8988T (cell line): Measurements from ENCODE around the gene IQGAP3.
"Not testable (repeated sequence)": the region's sequence is repeated elsewhere in the genome, so short reads cannot be mapped to it uniquely, and the experiment has no call there.

Experiments used
- DNase-seq: peaks from one replicate; pipeline ENCODE4 v3.0.0; 2011

The IQGAP3 gene

DNA sequence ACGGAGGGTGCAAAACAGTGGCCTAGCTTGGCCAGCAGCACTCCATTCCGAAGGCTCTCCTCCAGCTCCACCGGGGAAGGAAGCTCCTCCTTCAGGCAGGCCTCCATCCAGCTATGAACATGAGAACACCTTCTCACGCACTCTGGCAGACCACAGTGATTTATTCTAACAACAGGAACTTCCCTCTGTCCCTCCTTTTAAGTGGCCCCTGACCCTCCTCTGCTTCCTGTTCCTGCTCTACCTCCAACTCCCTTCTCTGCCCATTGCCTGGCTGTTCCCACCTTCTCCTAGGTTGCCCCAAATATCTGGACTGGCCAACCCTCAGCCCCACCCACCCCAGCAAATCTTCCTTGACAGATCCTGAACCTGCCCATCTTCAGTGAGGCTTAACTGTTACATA, 5.9 kb downstream of the IQGAP3 start:
- no peak for DNase-seq

DNA sequence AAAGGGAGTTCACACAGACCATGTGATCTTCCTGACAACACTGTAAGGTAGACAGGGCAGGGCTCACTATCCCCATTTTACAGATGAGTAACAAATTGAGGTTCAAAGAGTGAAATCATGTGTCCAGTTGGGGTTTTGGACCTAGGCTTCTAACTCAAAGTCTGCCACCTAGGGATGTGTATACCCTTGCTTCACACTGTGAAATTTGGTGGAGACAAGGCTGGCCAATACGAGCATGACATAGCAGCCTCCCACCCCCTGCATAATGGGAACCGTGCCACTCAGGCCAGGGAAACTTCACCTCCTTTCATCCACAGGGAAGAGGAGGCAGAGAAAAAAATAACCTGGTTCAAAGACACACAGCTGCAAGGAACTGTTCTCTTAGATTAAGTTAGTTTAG, 6.8 kb downstream of the IQGAP3 start:
- DNase-seq, result no peak

DNA sequence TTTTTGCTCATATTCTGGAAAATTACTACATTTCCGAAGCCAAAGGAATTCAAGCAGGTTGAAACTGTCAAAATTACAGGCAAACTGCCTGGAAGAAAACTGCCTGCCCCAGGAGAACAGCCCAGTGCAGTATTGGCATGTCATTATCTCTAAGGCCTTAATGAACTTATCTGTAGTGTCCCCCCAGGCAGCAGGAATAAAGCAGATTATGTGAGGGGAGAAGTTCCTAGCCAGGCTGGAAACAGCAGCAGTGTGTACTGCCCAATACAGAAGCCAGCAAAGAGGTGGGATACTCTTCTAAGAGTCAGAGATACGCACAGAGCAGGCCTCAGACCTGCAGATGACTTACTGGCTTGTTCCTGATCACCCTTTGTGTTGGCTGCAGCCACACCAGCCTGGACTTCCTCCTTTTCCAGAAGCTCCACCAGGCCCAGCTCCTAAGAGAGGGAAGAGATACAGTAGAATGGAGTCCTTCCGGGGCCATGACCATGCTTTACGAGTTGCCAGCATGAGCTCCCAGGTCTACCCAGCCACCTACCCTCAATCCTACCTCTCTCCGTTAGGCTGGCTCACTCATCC, 11.7 kb downstream of the IQGAP3 start:
- no peak for DNase-seq

DNA sequence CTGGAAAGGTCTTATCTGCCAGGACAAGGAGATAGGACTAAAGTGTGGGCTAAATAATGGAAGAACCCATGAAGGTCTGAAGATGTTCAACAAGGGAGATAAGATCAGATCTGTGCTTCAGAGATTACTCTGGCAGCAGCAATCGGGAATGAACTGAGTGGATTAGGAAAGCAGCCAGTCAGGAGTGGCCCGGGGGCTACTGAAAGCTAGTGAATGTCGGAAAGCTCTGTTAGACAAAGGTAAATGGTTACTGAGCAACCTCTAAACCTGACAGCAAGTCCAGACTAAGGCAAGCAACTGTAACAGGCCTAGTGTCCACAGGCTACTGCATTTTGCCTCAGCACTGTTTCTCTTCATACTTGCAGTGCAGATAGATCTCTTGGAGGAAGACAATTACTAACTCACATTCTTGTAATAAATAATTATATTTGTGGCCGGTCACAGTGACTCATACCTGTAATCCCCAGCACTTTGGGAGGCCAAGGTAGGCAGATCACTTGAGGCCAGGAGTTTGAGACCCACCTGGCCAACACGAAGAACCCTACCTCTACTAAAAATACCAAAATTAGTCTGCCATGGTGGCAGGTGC, 12.5 kb downstream of the IQGAP3 start:
- no peak for DNase-seq

DNA sequence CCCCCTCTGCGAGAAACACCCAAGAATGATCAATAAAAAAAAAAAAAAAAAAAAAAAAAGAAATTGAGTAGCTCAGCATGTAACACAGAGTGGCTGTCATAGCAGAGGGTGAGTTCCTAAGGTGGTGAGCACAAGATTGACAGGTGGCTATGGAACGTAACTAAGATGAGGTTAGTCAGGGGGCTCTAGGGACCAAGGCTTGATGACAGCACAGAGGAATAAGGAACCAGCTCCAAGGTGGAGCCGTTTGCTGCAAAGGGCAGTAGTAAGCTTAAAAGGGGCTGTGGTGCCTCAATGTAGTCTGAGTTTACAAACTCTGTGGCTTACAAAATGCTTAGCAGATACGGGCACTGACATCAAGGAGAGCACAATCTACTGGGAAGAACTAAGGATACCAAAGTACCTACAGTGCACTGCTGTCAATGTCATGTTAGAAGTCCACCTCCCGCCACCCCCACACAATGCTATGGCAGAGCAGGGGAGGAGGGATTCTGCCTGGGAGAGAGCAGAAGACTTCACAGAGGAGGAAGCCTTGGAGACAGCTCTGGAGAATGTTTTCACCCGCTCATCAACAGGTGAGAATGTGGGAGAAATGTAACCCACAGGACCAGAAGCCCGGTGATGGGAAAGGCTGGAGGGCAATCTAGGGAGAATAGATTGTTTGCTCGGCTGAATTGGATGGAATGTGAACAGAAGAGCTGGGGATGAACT, 13.1 kb downstream of the IQGAP3 start:
- DNase-seq, result no peak

DNA sequence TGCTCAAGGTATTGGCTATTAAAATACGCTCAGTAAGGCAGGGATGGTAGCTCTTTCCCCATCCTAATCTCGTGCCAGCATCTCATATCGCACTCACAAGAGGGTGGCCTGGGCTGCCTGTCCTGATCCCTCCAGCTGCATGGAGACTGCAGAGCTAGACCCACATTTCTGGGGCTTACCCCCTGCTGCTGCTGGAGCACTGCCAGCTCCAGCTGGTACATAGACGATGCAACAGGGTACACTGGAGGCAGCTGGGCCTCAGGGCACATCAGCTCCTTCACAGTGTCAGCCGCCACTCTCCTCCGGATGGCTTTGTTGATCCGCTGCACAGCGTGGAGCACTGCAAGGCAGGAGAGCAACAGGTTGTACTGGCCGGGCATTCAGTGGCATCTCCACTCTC, 16.0 kb downstream of the IQGAP3 start:
- no peak for DNase-seq

DNA sequence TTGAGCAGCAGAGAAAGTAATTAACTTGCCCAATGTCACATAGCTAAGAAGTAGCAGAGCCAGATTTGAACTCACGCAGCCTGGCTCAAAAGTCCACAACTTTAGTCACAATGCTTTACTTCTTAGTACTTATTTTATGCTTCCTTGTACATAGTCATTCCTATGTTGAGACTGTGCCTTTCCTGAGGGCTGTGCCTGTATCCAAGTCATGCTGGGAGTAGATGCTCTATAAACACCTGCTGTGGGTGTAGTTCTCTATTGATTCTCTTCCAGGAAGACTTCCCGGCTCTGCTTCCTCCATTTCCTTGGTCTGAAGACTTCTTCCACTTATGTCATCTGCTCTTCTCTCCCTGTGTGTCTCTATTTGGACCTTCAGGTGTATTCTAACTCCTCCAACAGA, 16.6 kb downstream of the IQGAP3 start:
- DNase-seq, result no peak

DNA sequence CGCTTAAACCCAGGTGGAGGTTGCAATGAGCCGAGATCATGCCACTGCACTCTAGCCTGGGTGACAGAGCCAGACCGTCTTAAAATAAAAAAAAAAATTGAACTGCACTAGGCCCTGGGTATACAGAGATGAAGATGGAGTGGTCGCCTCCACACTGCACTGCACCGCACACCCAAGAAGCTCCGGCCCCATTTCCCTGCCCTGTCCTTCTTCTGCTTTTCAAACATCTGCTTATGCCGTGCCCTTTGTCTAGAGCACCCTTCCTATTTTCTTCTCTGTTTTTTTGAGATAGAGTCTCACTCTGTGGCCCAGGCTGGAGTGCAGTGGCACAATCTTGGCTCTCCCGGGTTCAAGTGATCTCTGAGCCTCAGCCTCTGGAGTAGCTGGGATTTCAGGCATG, 17.4 kb downstream of the IQGAP3 start:
- DNase-seq, result no peak

DNA sequence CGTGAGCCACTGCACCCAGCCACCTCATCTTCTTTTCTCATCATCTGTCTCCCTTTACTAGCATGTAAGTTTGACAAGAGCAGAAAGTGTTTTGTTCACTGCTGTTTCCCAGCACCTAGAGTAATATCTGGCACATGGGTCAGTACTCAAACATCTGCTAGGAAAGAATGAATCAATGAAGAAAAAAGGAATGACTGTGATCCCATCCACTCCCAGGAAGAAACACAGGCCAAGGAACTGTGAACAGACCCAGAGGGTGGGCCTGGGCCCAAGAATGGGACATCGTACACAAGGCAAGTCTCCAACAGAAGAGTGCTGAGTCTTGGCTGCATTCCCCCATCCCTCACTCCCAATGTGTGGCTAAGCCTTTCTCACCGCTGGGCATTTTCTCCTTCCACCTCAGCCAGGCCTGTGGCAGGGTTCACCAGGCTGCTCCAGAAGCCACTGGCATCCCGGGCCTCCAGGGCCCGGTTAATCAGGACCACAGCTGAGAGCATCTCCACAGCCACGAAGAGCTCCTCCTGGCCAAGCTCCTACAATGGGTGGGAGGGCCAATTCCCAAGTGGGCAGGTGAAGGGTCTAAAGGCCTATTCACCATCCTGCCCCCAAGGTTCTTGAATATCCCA, 18.4 kb downstream of the IQGAP3 start:
- no peak for DNase-seq

DNA sequence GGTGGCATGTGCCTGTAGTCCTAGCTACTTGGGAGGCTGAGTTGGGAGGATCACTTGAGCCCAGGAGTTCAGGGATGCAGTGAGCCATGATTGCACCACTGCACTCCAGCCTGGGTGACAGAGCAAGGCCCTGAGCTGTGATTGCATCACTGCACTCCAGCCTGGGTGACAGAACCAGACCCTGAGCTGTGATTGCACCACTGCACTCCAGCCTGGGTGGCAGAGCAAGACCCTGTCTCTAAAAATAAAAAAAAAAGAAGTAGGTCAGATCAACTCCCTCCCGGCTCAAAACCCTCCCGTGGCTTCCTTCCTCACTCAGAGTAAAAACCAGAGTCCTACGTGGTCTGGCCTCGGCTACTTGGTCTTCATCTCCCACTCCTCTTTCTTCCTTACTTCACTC, 19.4 kb downstream of the IQGAP3 start:
- DNase-seq, result not testable (repeated sequence)

DNA sequence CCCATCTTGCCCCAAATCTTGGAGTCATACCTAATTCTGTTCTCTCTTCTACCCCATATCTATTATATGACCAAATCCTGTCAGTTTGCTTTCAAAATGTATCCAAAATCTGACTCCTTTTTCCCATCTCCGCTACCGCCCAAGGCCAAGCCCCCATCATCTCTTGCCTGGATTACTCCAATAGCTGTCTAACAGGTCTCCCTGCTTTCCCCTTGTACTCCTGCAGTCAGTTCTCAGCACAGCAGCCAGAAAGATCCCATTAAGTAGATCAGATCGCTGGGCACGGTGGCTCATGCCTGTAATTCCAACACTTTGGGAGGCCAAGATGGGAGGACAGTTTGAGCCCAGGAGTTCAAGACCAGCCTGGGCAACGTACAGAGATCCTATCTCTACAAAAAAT, 19.8 kb downstream of the IQGAP3 start:
- no peak for DNase-seq

DNA sequence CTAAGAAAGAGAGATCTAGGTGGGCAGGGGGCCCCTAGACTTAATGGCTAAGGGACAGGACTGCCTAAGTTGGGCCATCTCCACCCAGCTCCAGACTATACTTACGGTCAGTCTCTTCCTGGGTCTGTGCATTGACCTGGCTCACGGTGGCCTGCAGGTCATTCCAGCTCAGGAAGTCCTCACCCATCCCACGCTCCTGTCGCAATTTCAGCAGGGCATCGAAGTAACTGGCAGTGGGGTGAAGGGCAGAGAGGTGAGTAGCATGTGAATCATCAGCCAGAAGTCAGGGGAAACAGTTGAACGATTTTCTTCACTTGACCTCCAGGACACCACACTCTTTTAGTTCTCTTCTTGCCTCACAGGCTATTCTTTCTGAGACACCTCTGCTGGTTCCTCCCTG, 20.5 kb downstream of the IQGAP3 start:
- DNase-seq, result no peak

DNA sequence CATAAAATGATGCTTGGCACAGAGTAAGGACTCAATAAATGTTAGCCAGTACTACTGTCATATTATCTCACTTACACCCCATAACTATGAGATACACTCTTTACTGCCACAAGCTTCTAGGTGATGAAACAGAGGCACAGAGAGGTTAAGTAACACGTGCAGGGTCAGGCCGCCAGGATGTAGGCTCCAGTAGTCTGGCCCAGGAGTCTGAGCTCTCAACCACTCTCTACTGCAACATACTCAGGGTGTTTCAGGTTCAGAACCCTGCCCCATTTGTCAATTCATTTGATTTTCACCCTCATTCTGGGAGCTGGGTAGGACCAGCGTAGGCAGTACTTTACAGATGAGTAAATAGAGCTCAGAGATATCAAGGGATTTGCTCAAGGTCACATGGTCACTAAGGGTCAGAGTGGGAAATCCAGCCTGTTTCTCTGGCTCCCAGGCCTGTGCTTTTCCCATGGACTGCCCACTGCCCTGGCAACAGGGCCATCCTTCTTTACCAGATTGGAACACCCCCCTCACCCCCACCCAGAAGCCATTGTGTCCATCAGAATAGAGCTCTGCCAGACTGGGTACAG, 21.2 kb downstream of the IQGAP3 start:
- no peak for DNase-seq

DNA sequence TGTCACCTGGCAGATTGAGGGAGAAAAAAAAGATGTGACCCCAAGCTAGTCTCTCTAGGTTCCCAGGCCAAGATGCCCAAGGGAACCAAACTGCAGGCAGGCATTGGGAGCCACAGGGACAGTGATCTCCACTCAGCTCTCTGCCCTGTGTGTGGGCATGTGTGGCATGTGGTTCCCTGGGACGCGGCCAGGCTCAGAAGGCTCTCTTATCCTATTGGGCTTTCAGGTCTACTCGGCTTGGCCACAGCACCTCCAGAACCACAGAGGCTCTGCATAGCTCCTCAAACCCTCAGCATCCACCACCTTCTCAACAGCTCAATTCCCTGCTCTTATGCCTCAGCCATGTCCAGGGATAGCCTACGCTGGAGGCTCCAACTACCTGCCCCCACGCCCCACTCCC, 22.0 kb downstream of the IQGAP3 start:
- DNase-seq, result no peak

DNA sequence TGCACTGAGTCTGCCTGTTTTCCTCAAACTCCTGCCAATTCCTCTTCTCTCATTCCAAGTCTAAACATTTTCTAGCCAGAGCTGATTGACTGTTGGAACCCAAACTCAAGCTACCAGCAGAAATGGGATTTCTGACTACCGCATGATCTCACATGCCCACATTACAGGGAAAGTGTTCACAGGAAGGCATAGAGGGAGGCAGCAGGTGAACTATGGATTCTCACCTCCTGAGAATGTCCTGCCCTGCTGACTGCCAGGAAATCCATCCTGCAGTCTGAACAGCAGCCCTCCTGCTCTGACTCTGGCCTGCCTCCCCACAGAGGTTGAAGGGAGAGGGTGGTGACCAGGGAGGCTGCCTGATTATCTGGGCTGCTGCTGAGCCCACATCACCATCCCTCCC, 22.5 kb downstream of the IQGAP3 start:
- no peak for DNase-seq

DNA sequence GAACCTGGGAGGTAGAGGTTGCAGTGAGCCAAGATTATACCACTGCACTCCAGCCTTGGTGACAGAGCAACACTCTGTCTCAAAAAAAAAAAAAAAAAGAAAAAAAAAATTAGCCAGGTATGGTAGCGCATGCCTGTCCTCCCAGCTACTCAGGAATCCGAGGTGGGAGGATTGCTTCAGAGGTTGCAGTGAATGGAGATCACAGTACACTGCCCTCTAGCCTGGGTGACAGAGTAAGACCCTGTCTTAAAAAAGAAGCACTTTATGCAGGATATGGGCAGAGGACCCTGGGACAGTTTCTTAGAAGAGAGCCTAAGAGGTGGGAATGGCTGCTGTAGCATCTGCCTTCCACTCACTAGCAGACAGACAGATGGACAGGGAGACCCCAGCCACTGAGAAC, 23.0 kb downstream of the IQGAP3 start:
- no peak for DNase-seq

DNA sequence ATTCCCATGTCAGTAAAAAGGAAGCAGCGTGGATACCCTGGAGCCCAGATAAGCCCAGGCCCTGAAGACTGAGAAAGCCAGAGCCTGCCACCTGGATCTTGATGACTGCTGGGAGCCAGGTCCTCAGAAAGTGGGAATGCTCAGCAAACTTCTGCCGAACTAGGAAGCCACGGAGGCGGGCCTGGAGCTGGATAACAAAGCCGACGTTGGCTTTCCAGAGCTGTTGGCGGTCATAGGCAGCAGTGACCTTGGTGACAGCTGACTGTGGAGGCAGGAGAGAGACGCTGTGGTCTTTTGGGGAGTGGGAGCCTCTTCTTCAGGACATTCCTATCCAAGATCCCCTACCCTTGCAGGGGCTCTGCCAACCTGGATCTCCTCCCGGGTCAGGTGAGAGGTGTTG, 24.4 kb downstream of the IQGAP3 start:
- no peak for DNase-seq

DNA sequence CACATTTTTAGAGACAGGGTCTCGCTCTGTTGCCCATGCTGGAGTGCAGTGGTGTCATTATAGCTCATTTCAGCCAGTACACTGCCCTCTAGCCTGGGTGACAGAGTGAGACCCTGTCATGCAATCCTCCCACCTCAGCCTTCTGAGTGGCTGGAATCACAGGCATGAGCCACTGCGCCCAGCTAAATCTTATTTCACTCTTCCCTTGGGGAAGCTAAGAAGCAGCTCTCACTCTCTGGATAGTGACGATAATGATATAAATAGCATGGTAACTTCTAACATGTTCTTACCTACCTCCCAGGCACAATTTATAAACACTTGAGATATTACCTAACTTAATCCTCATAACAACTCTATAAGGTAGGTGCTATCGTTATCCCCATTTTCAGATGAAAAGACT, 24.9 kb downstream of the IQGAP3 start:
- no peak for DNase-seq

DNA sequence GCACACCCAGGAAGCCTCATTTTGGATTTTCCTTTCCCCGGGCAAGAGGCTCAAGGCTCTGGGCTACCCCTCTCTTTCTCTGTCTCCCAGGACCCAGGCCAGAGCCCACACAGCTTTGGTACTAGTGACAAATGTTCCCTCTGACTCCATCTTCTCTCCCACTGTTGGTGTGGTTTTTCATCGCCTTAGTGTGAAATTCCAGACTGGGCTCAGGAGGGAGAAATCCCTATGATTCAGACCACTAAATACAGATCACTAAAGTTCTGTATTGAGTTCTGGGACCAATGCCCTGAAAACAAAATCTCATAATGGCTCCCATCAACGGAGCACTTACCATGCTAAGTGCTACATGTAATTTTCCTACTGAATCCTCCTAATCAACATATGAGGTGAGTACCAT, 26.1 kb downstream of the IQGAP3 start:
- DNase-seq, result no peak

DNA sequence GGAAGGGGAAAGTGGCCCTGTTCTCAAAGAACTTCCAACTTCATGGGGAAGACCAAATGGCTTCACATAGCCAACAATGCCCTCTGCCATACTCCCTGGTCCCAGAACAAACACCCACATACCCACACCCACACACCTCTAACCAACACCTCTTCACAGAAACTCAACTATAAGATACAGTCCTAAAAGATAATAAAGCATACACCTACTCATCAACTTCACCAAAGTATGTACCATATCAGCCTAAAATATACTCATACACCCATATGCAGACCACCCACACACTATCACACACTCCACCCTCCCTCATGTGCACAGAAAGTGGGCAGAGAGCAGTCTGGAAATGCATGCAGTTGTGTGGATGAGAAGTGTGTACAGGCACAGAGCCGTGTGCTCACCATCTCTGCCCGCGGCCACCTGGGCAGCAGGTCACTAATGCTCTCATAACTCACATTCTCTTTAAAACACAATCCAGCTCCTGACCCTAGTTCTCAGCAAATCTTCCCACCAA, 27.7 kb downstream of the IQGAP3 start:
- DNase-seq, result no peak

DNA sequence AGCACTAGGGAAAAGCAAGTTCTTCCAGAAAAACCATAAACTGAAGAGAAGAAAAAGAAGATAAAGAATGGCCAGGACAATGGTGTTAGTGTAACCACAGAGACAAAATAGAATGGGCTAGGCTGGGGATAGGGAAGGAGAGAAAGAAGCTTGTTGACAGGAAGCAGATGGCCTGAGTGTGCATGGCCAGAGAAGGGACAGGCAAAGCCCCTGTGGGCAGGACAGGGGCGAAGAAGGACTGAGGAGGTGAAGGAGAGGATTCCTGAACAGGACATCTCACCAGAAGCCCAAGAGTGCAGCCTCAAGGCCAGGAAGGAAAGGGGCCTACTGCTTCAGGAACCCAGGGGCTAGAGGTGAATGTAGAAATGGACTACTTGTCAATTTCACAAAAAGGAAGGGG, 29.3 kb downstream of the IQGAP3 start:
- DNase-seq, result no peak

DNA sequence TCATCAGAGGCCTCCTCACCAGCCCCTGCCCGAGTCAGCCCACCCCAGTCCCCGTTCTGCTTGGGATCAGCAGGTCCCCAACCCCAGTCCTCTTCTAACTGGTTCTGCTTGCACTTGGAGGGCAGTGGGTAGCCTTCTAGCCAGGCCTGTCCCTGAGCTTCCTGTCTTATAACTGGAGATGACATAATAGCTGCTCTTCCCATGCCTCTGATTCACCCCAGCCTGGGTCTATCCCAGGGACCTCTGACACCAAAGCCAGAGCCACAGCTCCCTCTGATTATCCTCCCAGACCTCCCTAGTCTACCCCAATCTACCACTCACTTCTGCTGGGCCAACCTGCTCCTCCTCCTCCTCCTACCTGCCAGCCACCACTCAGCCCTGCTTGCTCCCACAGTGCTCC, 31.4 kb downstream of the IQGAP3 start:
- DNase-seq, result no peak

DNA sequence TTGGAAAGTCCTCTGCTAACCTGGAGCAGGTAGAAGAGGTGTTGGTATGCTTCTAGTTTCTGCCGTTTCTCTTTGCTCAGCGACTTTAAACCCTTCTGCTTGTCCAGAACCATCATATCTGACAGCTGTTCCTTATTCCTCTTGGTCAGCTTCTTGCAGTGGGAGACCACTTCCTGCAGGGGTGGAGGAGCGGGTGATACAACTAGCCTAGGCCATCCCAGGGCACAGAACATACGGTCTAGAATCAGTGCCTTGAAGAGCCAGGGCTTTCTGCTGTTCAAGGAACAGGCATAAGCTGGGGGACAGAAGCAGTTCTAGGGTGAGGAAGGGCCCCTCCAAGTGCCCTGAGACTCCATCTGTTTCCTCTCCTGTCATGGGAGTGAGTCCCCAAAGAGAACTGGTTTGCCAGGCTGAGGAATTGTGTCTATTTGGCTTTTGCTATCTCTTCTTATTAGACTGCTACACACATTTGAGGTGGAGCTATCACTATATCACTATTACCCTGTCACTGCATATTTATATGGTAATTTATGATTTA, 32.5 kb downstream of the IQGAP3 start:
- DNase-seq, result no peak
